Measurements from ENCODE around the gene GFPT2. TPM values are rescaled to one million over a fixed set of nuclear protein-coding genes. Genes with fewer than 3 reads are reported as not detected.

GFPT2 gene
- total and polyA plus RNA-seq, 2 of the 8 experiments (the other 6 are each of a cell fraction or from before 2014, with no cell fraction given), result 83.7 to 143 TPM

- TF ChIP-seq, protein P1, sequence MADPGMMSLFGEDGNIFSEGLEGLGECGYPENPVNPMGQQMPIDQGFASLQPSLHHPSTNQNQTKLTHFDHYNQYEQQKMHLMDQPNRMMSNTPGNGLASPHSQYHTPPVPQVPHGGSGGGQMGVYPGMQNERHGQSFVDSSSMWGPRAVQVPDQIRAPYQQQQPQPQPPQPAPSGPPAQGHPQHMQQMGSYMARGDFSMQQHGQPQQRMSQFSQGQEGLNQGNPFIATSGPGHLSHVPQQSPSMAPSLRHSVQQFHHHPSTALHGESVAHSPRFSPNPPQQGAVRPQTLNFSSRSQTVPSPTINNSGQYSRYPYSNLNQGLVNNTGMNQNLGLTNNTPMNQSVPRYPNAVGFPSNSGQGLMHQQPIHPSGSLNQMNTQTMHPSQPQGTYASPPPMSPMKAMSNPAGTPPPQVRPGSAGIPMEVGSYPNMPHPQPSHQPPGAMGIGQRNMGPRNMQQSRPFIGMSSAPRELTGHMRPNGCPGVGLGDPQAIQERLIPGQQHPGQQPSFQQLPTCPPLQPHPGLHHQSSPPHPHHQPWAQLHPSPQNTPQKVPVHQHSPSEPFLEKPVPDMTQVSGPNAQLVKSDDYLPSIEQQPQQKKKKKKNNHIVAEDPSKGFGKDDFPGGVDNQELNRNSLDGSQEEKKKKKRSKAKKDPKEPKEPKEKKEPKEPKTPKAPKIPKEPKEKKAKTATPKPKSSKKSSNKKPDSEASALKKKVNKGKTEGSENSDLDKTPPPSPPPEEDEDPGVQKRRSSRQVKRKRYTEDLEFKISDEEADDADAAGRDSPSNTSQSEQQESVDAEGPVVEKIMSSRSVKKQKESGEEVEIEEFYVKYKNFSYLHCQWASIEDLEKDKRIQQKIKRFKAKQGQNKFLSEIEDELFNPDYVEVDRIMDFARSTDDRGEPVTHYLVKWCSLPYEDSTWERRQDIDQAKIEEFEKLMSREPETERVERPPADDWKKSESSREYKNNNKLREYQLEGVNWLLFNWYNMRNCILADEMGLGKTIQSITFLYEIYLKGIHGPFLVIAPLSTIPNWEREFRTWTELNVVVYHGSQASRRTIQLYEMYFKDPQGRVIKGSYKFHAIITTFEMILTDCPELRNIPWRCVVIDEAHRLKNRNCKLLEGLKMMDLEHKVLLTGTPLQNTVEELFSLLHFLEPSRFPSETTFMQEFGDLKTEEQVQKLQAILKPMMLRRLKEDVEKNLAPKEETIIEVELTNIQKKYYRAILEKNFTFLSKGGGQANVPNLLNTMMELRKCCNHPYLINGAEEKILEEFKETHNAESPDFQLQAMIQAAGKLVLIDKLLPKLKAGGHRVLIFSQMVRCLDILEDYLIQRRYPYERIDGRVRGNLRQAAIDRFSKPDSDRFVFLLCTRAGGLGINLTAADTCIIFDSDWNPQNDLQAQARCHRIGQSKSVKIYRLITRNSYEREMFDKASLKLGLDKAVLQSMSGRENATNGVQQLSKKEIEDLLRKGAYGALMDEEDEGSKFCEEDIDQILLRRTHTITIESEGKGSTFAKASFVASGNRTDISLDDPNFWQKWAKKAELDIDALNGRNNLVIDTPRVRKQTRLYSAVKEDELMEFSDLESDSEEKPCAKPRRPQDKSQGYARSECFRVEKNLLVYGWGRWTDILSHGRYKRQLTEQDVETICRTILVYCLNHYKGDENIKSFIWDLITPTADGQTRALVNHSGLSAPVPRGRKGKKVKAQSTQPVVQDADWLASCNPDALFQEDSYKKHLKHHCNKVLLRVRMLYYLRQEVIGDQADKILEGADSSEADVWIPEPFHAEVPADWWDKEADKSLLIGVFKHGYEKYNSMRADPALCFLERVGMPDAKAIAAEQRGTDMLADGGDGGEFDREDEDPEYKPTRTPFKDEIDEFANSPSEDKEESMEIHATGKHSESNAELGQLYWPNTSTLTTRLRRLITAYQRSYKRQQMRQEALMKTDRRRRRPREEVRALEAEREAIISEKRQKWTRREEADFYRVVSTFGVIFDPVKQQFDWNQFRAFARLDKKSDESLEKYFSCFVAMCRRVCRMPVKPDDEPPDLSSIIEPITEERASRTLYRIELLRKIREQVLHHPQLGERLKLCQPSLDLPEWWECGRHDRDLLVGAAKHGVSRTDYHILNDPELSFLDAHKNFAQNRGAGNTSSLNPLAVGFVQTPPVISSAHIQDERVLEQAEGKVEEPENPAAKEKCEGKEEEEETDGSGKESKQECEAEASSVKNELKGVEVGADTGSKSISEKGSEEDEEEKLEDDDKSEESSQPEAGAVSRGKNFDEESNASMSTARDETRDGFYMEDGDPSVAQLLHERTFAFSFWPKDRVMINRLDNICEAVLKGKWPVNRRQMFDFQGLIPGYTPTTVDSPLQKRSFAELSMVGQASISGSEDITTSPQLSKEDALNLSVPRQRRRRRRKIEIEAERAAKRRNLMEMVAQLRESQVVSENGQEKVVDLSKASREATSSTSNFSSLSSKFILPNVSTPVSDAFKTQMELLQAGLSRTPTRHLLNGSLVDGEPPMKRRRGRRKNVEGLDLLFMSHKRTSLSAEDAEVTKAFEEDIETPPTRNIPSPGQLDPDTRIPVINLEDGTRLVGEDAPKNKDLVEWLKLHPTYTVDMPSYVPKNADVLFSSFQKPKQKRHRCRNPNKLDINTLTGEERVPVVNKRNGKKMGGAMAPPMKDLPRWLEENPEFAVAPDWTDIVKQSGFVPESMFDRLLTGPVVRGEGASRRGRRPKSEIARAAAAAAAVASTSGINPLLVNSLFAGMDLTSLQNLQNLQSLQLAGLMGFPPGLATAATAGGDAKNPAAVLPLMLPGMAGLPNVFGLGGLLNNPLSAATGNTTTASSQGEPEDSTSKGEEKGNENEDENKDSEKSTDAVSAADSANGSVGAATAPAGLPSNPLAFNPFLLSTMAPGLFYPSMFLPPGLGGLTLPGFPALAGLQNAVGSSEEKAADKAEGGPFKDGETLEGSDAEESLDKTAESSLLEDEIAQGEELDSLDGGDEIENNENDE (IDR thresholded peaks at IDR 0.05; ENCODE audit: insufficient replicate concordance, low read length), result no peak
- no peak for TF ChIP-seq RAD21 (IDR thresholded peaks at IDR 0.05 in 1 of 2, conservative IDR thresholded peaks at IDR 0.05 in 1 of 2; ENCODE audit: low read depth in 2 of 2, low read length in 2 of 2)
- TF ChIP-seq FOSL1 (IDR thresholded peaks at IDR 0.05; ENCODE audit: insufficient read depth, low read depth, low read length), result no peak
- TF ChIP-seq, protein P2, sequence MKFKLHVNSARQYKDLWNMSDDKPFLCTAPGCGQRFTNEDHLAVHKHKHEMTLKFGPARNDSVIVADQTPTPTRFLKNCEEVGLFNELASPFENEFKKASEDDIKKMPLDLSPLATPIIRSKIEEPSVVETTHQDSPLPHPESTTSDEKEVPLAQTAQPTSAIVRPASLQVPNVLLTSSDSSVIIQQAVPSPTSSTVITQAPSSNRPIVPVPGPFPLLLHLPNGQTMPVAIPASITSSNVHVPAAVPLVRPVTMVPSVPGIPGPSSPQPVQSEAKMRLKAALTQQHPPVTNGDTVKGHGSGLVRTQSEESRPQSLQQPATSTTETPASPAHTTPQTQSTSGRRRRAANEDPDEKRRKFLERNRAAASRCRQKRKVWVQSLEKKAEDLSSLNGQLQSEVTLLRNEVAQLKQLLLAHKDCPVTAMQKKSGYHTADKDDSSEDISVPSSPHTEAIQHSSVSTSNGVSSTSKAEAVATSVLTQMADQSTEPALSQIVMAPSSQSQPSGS (IDR thresholded peaks at IDR 0.05; ENCODE audit: low read length), result no peak
- no peak for TF ChIP-seq KDM1A (IDR thresholded peaks at IDR 0.05; ENCODE audit: borderline replicate concordance, low read length)
- no peak for TF ChIP-seq E2F6 (IDR thresholded peaks at IDR 0.05)
- TF ChIP-seq KDM5A (IDR thresholded peaks at IDR 0.05; ENCODE audit: low read length), result no peak
- TF ChIP-seq CBX8 (IDR thresholded peaks at IDR 0.05; ENCODE audit: borderline replicate concordance, low read depth, low read length), result no peak
- TF ChIP-seq CHD2 (IDR thresholded peaks at IDR 0.05; ENCODE audit: low read length), result no peak
Observed at GRCh38 chr5:180274695-180275094, 78.4 kb downstream of the GFPT2 start (continued).

Measured in H1 (cell line).